Stimulated activated CD8-positive, alpha-beta memory T cell treated with anti-CD3 and anti-CD28 coated beads, Interleukin-15, amount 100 ng/mL, for 4 hours (primary cell): ENCODE data around the gene RALGPS2.
"Not testable (repeated sequence)": the region's sequence is repeated elsewhere in the genome, so short reads cannot be mapped to it uniquely, and the experiment has no call there.

Experiments used
- DNase-seq, 2 donors: peaks; one replicate each; pipeline ENCODE4 v3.0.0-alpha.2; 2020; ENCODE audit warnings: low read depth in 2 of 2

RALGPS2 gene

GRCh38 chr1:178781533-178782330, 56.7 kb downstream of the RALGPS2 start:
- no peak for DNase-seq

DNA sequence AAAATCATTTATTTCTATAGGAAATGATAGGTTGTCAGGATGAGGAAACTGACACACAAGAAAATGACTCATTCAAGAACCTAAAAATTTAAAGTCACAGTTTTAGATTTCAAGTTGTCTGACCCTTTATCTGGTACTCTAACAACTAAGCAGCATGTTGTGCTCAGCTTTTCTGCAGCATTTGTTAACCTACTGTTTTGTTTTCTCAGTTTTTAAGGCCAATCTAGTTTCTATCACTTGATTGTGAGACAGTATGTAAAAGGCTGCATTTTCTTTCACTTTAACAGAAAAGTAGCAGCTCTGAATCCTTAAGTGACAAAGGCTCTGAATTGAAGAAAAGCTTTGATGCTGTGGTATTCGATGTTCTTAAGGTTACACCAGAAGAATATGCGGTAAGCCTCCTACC, 59.1 kb downstream of the RALGPS2 start:
- no peak for DNase-seq

- DNase-seq: no peak
Observed at GRCh38 chr1:178792394-178792793, 67.3 kb downstream of the RALGPS2 start.

GRCh38 chr1:178796013-178796412, 71.0 kb downstream of the RALGPS2 start:
- no peak for DNase-seq

GRCh38 chr1:178797590-178797989, 72.5 kb downstream of the RALGPS2 start:
- DNase-seq: no peak

- no peak for DNase-seq
Observed at GRCh38 chr1:178798232-178798861, 73.3 kb downstream of the RALGPS2 start.

DNA sequence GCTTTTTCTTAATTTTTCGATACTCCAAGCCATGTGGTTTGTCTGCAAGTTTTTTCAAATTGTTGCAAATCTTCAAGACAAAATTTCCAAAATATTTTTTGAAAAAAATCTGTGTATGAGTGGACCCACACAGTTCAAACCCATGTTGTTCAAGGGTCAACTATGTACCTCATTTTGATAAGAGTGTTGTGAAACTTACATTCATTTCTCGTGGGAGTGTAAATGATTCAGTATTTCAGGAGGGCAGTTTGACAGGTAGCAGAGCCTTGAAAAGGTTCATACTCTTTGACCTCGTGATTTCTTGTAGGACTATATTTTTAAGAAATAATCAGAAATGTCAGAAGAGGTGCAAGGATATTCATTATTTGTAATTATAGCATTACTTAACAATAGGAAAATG, 77.8 kb downstream of the RALGPS2 start:
- no peak for DNase-seq

- no peak for DNase-seq
Observed at GRCh38 chr1:178806665-178807300, 81.7 kb downstream of the RALGPS2 start.

GRCh38 chr1:178808529-178808928, 83.5 kb downstream of the RALGPS2 start:
- DNase-seq: no peak

- no peak for DNase-seq
Observed at GRCh38 chr1:178810585-178810984, 85.5 kb downstream of the RALGPS2 start.

DNA sequence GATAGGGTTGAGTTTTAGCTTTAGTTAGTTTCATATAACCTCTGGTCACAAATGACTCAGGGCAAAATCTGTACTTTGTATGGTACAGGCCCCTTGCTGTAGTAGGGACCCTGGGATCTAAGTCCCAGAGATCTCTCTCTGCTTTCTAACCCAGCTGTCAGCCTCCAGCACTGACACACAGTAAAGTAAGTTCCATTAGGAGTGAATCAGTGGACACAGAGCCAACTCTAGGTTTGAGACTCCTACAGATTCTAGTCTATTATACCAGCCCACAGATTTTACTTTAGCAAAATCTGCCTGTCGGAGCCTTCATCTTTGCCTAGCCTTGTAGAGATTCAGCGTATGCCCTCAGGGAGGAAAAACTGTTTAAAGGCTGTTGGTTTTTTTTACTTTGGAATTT, 93.4 kb downstream of the RALGPS2 start:
- DNase-seq: no peak

DNA sequence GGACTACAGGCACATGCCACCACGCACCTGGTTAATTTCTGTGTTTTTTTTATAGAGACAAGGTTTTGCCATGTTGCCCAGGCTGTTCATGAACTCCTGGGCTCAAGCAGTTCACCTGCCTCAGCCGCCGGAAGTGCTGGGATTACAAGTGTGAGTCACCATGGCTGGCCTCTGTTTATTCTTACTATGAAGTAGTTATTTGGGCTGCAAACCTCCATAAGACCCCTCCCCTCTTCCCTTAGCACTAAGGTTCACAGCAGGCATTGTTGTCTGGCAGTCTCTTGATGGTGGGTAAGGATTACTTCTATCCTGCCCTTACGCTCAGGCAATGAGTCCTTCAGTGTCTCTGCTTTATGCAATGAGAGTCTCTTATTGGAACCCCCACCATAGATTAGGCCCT, 94.1 kb downstream of the RALGPS2 start:
- no peak for DNase-seq

DNA sequence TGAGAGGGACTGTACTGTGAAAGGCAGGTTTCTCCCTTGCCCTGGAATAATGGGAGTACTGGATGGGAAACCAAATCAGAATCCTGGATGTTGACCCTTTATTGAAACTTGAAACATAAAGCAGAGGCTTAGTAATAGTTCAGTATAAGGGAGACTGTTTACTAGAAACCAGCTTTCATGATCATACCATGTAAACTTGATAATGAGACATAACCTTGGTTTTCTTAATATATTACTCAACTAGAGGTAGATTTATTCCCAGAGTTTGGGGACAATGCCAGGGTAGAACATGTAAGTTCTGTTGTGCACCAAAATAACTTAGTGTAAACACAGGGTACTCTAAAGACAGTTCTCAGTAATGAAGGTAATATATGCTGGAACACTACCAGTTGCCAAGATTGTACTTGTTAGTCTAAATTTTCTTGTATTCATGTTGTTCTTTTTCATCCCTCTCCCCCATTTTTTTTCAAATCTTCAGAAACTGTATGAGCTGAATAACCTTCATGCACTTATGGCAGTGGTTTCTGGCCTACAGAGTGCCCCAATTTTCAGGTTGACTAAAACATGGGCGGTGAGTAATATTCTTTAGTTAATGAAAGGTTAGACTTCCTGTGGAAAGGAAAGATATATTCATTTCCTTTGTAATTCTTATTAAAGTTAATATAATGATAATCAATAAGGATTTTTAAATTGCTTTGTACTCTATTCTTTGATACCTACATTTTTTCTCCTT, 96.3 kb downstream of the RALGPS2 start:
- no peak for DNase-seq

- DNase-seq: no peak
Observed at GRCh38 chr1:178825167-178825566, 100.1 kb downstream of the RALGPS2 start.

GRCh38 chr1:178844436-178844835, 119.4 kb downstream of the RALGPS2 start:
- no peak for DNase-seq

- no peak for DNase-seq
Observed at GRCh38 chr1:178846306-178846705, 121.3 kb downstream of the RALGPS2 start.

DNA sequence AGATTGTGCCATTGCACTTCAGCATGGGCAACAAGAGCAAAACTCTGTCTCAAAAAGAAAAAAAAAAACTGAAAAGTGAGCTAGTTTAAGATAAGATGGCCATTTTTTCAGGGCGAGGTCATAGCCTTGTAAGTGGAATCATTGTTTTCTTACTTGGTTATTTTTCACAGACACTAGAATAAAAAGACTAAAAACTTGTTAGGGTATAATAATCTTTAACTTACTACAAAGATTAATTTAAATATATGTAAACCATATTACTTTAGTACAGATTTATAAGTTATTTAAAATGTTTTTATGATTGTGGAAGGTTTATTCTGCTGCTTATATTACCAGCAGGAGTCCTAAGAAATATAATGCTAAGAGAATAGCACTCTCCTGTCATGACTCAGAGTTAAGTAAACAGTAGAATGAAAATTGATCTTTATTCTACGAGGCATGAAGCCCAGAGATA, 122.4 kb downstream of the RALGPS2 start:
- DNase-seq: no peak

DNA sequence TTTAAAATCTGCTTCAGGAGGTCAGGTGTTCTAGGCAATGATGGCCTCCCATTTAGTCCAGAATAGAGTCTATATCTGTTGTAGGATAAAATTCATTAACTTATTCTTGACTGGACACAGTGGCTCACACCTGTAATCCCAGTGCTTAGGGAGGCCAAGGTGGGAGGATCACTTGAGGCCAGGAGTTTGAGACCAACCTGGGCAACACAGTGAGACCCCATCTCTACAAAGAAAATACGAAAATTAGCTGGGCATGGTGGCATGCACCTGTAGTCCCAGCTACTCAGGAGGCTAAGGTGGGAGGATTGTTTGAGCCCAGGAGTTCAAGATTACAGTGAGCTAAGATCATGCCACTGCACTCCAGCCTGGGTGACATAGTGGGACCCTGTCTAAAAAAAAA, 122.9 kb downstream of the RALGPS2 start:
- DNase-seq: not testable (repeated sequence)

DNA sequence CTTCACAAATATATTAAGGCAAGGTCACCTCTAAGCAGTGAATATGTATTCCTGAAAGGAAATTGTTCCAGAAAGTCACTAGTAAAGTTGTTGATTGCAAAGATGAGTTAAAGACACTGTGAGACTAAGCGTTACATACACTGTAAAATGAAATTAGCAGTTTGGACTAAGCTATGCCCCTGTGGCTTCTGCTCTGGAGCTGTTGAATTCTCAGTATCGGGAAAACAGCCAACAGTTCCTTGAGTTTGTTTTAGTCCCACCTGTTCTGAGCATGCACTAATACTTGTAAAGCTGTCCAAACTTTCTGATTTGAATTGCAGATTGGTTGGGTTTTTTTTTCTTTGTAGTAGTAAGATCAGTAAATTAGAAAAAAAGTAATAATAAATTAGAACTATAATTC, 124.9 kb downstream of the RALGPS2 start:
- no peak for DNase-seq

DNA sequence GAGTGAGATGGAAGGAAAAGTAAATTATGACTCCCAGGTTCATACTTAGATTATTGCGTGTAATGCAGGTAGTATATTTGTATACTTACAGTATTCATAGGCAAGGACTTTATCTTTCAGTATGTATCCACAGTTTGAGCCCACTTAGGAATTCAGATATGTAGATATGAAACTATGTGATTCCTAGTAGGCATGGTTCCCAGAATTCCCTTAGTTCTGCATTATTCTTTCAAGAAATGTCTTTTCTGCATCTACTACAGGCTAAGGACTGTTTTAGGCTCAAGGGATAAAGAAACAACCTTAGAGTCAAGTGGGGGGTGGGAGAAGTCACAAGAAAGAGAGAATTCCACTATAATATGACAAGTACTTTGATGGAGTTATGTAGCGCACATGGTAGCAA, 132.1 kb downstream of the RALGPS2 start:
- no peak for DNase-seq

- DNase-seq: no peak
Observed at GRCh38 chr1:178862416-178862815, 137.4 kb downstream of the RALGPS2 start.

GRCh38 chr1:178862864-178863263, 137.8 kb downstream of the RALGPS2 start:
- DNase-seq: no peak
